H1 (cell line): Measurements from ENCODE around the gene ZFAND6. TPM values are rescaled to one million over a fixed set of nuclear protein-coding genes. Genes with fewer than 3 reads are reported as not detected.

ENCODE experiments used
- CTCF ChIA-PET: fragments of 300-600 bp; sonication (Branson Sonifier 250); formaldehyde crosslinking; loops from one replicate; lab custom pipeline; 2021; ENCODE audit not compliant: partially characterized antibody; lab: Charles Lee
- POLR2A ChIA-PET: fragments of 300-600 bp; sonication (Branson Sonifier 250); formaldehyde crosslinking; loops from one replicate; lab custom pipeline; 2021; ENCODE audit warnings: inconsistent platforms; ENCODE audit not compliant: partially characterized antibody; lab: Charles Lee
- DNase-seq, 2 experiments: peaks; one replicate each; pipeline versions ENCODE4 v3.0.0 to v3.0.0-alpha.2; 2010 to 2022; ENCODE audit warnings: low spot score in 2 of 2, low read depth in 1 of 2, mixed read lengths in 1 of 2
- FAIRE-seq: peaks from 2 replicates; lab custom pipeline; 2011; peaks lifted over from hg19 to GRCh38; lab: Jason Lieb, UNC
- H2AFZ ChIP-seq: 2 replicates; pipeline ENCODE4 v1.8.1; 2012; ENCODE audit warnings: low read length, inconsistent platforms
- H2AK5ac ChIP-seq: 2 replicates; pipeline ENCODE4 v1.6.1; 2013; ENCODE audit warnings: low read depth, low read length
- H2BK120ac ChIP-seq: replicated peaks from 2 replicates; pipeline ENCODE3; 2013; ENCODE audit warnings: low read depth, low read length, inconsistent platforms
- H2BK12ac ChIP-seq: 2 replicates; pipeline ENCODE4 v1.6.1; 2013; ENCODE audit warnings: low read depth, low read length
- H2BK15ac ChIP-seq: 2 replicates; pipeline ENCODE4 v1.6.1; 2013; ENCODE audit warnings: low read length
- H2BK20ac ChIP-seq: 2 replicates; pipeline ENCODE4 v1.6.1; 2013; ENCODE audit warnings: low read length
- H2BK5ac ChIP-seq: 2 replicates; pipeline ENCODE4 v1.6.1; 2013; ENCODE audit warnings: low read depth, low read length
- H3K14ac ChIP-seq: 2 replicates; pipeline ENCODE4 v1.6.1; 2013; ENCODE audit warnings: inconsistent platforms; ENCODE audit not compliant: insufficient read length
- H3K18ac ChIP-seq: 2 replicates; pipeline ENCODE4 v1.6.1; 2013; ENCODE audit warnings: low read length; ENCODE audit errors: extremely low read depth
- H3K23ac ChIP-seq: 2 replicates; pipeline ENCODE4 v1.6.1; 2013; ENCODE audit warnings: inconsistent platforms; ENCODE audit not compliant: insufficient read length
- H3K23me2 ChIP-seq: 2 replicates; pipeline ENCODE4 v1.6.1; 2013; ENCODE audit warnings: low read depth, low read length
- H3K27ac ChIP-seq: 2 replicates; pipeline ENCODE4 v1.6.1; 2011; ENCODE audit warnings: low read depth, low read length, inconsistent platforms
- H3K27me3 ChIP-seq, 4 experiments: replicated peaks in 1 of 4; 1 replicate in 1 of 4; 2 replicates in 3 of 4; pipeline versions ENCODE4 v1.6.1 to v1.8.1; 2011 to 2013; ENCODE audit warnings: low read length in 3 of 4, mild to moderate bottlenecking in 3 of 4, inconsistent platforms in 2 of 4, mixed read lengths in 2 of 4, moderate library complexity in 1 of 4; ENCODE audit not compliant: control insufficient read depth in 3 of 4, insufficient read depth in 3 of 4; ENCODE audit errors: extremely low read depth in 1 of 4
- H3K36me3 ChIP-seq, 4 experiments: 2 replicates each; pipeline versions ENCODE4 v1.6.1 to v1.8.1; 2011 to 2013; ENCODE audit warnings: mild to moderate bottlenecking in 4 of 4, low read length in 3 of 4, moderate library complexity in 2 of 4, control low read depth in 1 of 4, inconsistent platforms in 1 of 4; ENCODE audit not compliant: insufficient read depth in 4 of 4, control insufficient read depth in 2 of 4
- H3K4ac ChIP-seq: replicated peaks from 2 replicates; pipeline ENCODE3; 2013; ENCODE audit warnings: low read length, low read depth, mixed read lengths, inconsistent platforms; ENCODE audit not compliant: insufficient read length
- H3K4me1 ChIP-seq, 4 experiments: replicated peaks in 1 of 4; 1 replicate in 1 of 4; 2 replicates in 3 of 4; pipeline versions ENCODE4 v1.6.1 to v1.8.1; 2011 to 2013; ENCODE audit warnings: low read length in 3 of 4, inconsistent platforms in 2 of 4, mixed read lengths in 1 of 4; ENCODE audit not compliant: insufficient read depth in 4 of 4, control insufficient read depth in 3 of 4
- H3K4me2 ChIP-seq, 2 experiments: 2 replicates each; pipeline versions ENCODE4 v1.6.1 to v1.8.1; 2011 to 2013; ENCODE audit warnings: low read depth in 2 of 2, low read length in 2 of 2, control low read depth in 1 of 2, inconsistent platforms in 1 of 2, mild to moderate bottlenecking in 1 of 2; ENCODE audit not compliant: insufficient read depth in 1 of 2
- H3K4me3 ChIP-seq, 4 experiments: fragments of 200-600, 300-600 bp in 1 of 4; sonication (generic), shearing (Covaris generic), sonication (Bioruptor Twin) in 1 of 4; 2 replicates each; pipeline versions ENCODE4 v1.5.1 to v1.8.1; 2011 to 2016; ENCODE audit warnings: low read length in 4 of 4, low read depth in 3 of 4, control low read depth in 2 of 4, inconsistent platforms in 2 of 4, mild to moderate bottlenecking in 2 of 4, mixed read lengths in 1 of 4, moderate library complexity in 1 of 4; ENCODE audit not compliant: insufficient read depth in 2 of 4; ENCODE audit errors: extremely low read depth in 1 of 4
- H3K56ac ChIP-seq: replicated peaks from 2 replicates; pipeline ENCODE3; 2013; ENCODE audit warnings: low read depth, mild to moderate bottlenecking, mixed read lengths, low read length, inconsistent platforms; ENCODE audit not compliant: insufficient read length
- H3K79me1 ChIP-seq: 2 replicates; pipeline ENCODE4 v1.6.1; 2013; ENCODE audit warnings: low read depth, low read length, control low read depth
- H3K79me2 ChIP-seq, 2 experiments: 2 replicates each; pipeline versions ENCODE4 v1.6.1 to v1.8.1; 2012 to 2013; ENCODE audit warnings: low read length in 2 of 2, mild to moderate bottlenecking in 2 of 2, inconsistent platforms in 1 of 2; ENCODE audit not compliant: insufficient read depth in 2 of 2, control insufficient read depth in 1 of 2
- H3K9ac ChIP-seq, 4 experiments: replicated peaks in 1 of 4; 1 replicate in 1 of 4; 2 replicates in 3 of 4; pipeline versions ENCODE4 v1.6.1 to v1.8.1; 2011 to 2013; ENCODE audit warnings: low read depth in 3 of 4, low read length in 3 of 4, control low read depth in 2 of 4, mild to moderate bottlenecking in 2 of 4, moderate library complexity in 2 of 4, inconsistent platforms in 1 of 4; ENCODE audit errors: extremely low read depth in 1 of 4
- H3K9me3 ChIP-seq, 2 experiments: 2 replicates each; pipeline versions ENCODE4 v1.6.1 to v1.8.1; 2012 to 2013; ENCODE audit warnings: mild to moderate bottlenecking in 2 of 2, moderate library complexity in 2 of 2, control low read depth in 1 of 2, inconsistent platforms in 1 of 2, low read depth in 1 of 2, low read length in 1 of 2, mixed read lengths in 1 of 2; ENCODE audit not compliant: insufficient read depth in 2 of 2
- H4K20me1 ChIP-seq, 2 experiments: replicated peaks in 1 of 2; 2 replicates each; pipeline versions ENCODE3 to v1.8.1; 2011 to 2013; ENCODE audit warnings: inconsistent platforms in 2 of 2, low read length in 2 of 2, mild to moderate bottlenecking in 1 of 2; ENCODE audit not compliant: insufficient read depth in 2 of 2, control insufficient read depth in 1 of 2
- H4K5ac ChIP-seq: 2 replicates; pipeline ENCODE4 v1.6.1; 2013; ENCODE audit warnings: low read length, low read depth, mixed read lengths, inconsistent platforms; ENCODE audit not compliant: insufficient read length
- H4K8ac ChIP-seq: 2 replicates; pipeline ENCODE4 v1.8.0; 2013; ENCODE audit warnings: mild to moderate bottlenecking, moderate library complexity, low read length, inconsistent platforms; ENCODE audit not compliant: insufficient read depth; ENCODE audit errors: extremely low read depth
- H4K91ac ChIP-seq: replicated peaks from 2 replicates; pipeline ENCODE3; 2013; ENCODE audit warnings: low read length, mixed read lengths, inconsistent platforms; ENCODE audit not compliant: insufficient read length
- CEBPB ChIP-seq: IDR thresholded peaks from 2 replicates; pipeline ENCODE4 v1.6.1; 2012; ENCODE audit warnings: low read depth, low read length
- CHD2 ChIP-seq: IDR thresholded peaks from 2 replicates; pipeline ENCODE4 v1.6.1; 2012; ENCODE audit warnings: low read length, improper control_type of control experiment
- CTBP2 ChIP-seq: IDR thresholded peaks from 2 replicates; pipeline ENCODE4 v1.7.0; 2011; ENCODE audit warnings: borderline replicate concordance, mild to moderate bottlenecking, moderate library complexity, mixed read lengths, low read length; ENCODE audit not compliant: insufficient read depth, insufficient read length
- EP300 ChIP-seq, 2 experiments: IDR thresholded peaks; 1 replicate in 1 of 2; 2 replicates in 1 of 2; pipeline ENCODE4 v1.6.1; 2011 to 2012; ENCODE audit warnings: low read depth in 2 of 2, low read length in 2 of 2, mild to moderate bottlenecking in 2 of 2, borderline replicate concordance in 1 of 2, inconsistent platforms in 1 of 2, moderate library complexity in 1 of 2
- KDM4A ChIP-seq: IDR thresholded peaks from one replicate; pipeline ENCODE4 v1.7.1; 2012; ENCODE audit warnings: low read depth, mild to moderate bottlenecking, moderate library complexity, low read length, inconsistent platforms; ENCODE audit not compliant: severe bottlenecking
- NRF1 ChIP-seq: IDR thresholded peaks from 2 replicates; pipeline ENCODE4 v1.6.1; 2011; ENCODE audit warnings: mild to moderate bottlenecking, low read depth, low read length, improper control_type of control experiment
- SAP30 ChIP-seq: fragments of 300-600 bp; sonication (generic); IDR thresholded peaks from 2 replicates; pipeline ENCODE4 v1.7.1; 2012; ENCODE audit warnings: low read length, moderate library complexity, mild to moderate bottlenecking, inconsistent platforms; ENCODE audit not compliant: insufficient read depth, insufficient replicate concordance
- SP4 ChIP-seq: IDR thresholded peaks from 2 replicates; pipeline ENCODE4 v1.6.1; 2012; ENCODE audit warnings: low read length, inconsistent platforms
- SRF ChIP-seq: IDR thresholded peaks from 2 replicates; pipeline ENCODE4 v1.6.1; 2011; ENCODE audit warnings: mild to moderate bottlenecking, low read depth, low read length, moderate library complexity
- YY1 ChIP-seq: IDR thresholded peaks from 2 replicates; pipeline ENCODE4 v1.6.1; 2011; ENCODE audit warnings: low read depth, mild to moderate bottlenecking, low read length
- WGBS, 2 experiments: shearing (Covaris generic) in 1 of 2; methylation state at CpG; one replicate each; pipeline versions ENCODE4 v1.1.6 to v1.1.7; 2013 to 2015; ENCODE audit warnings: low lambda C conversion rate in 2 of 2, mixed read lengths in 2 of 2, inconsistent platforms in 1 of 2, low coverage in 1 of 2, missing lambda C conversion rate in 1 of 2; ENCODE audit not compliant: insufficient replicate concordance in 2 of 2, insufficient coverage in 1 of 2, insufficient read length in 1 of 2; ENCODE audit errors: extremely low coverage in 1 of 2, missing lambda C conversion rate in 1 of 2; 5-methylcytosine and 5-hydroxymethylcytosine counted together
- polyA plus RNA-seq, 7 experiments: library from polyadenylated mRNA; depleted of rRNA in 3 of 7; stranded (reverse) in 5 of 7; unstranded in 2 of 7; fragments of >200 nt in 5 of 7; fragments of 200-250 nt in 2 of 7; gene quantifications; 1 replicate in 5 of 7; 2 replicates in 1 of 7; 4 replicates in 1 of 7; pipeline versions ENCODE4 v1.2.1 to v1.2.3, GENCODE V29; 2011 to 2013; ENCODE audit warnings: missing spikeins in 2 of 7, mixed read lengths in 2 of 7
- total RNA-seq: library from RNA; stranded (reverse); fragmentation: NEBNext Ultra II Directional; extraction: Animal tissue kit (Norgen Biotek cat#: 25700); gene quantifications from 2 replicates; pipeline ENCODE4 v1.2.1, GENCODE V29; 2021
- TF ChIP-seq, protein P1 (sequence below): IDR thresholded peaks from 2 replicates; pipeline ENCODE4 v1.6.1; 2012; ENCODE audit warnings: inconsistent platforms
- TF ChIP-seq, protein P2 (sequence below), 3 experiments: IDR thresholded peaks; 1 replicate in 2 of 3; 2 replicates in 1 of 3; pipeline versions ENCODE4 v1.5.1 to v1.6.1; 2011; ENCODE audit warnings: low read length in 3 of 3, mild to moderate bottlenecking in 3 of 3, inconsistent platforms in 2 of 3, low read depth in 1 of 3, moderate library complexity in 1 of 3; ENCODE audit not compliant: insufficient read depth in 1 of 3; ENCODE audit errors: control extremely low read depth in 1 of 3

Gene ZFAND6
- total and polyA plus RNA-seq, 2 of the 8 experiments (the other 6 are each of a cell fraction or from before 2014, with no cell fraction given), result 136 to 237 TPM

DNA sequence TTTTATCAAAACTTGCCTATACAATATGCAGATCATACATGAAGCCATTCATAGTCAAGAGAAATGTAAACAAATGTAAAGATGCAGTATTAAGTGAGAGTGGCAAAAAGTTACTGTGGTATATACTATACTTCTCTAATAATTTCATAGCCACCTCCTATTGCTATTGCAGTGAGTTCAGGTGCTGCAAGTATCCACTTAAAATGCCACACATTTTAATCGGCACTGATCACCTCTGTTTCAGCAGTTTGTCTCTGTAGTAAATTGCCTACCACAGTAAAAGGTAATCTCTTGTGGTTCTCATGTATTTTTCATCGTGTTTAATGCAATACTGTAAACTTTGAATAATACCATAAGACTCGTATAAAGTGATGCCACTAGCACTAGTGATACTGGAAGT, 72.9 kb downstream of the ZFAND6 start:
- Histone ChIP-seq H3K14ac (no peak overlapping the region), H4K20me1 (no peaks in the 10 kb centered on the region), H3K27ac (no peak overlapping the region), H3K23ac (no peak overlapping the region), H3K9ac (no peak overlapping the region), H3K56ac (no peak overlapping the region), H3K4ac (no peak overlapping the region), H2BK120ac (no peak overlapping the region), H3K4me1 (no peaks in the 10 kb centered on the region), H2BK20ac (no peak overlapping the region), H4K5ac (no peak overlapping the region), H4K91ac (no peak overlapping the region), H4K8ac (no peak overlapping the region), H2BK5ac (no peak overlapping the region), H3K79me2 (no peaks in the 10 kb centered on the region), H3K23me2 (no peaks in the 10 kb centered on the region), H3K36me3 (peaks cover 0 to 38% (median 13%) of the 10 kb centered on the region in 4 experiments; a peak in 5 of 8 replicates), H3K79me1 (no peaks in the 10 kb centered on the region), H3K18ac (no peak overlapping the region), H2AK5ac (no peak overlapping the region), H2AFZ (no peak overlapping the region), H3K9me3 (no peaks in the 10 kb centered on the region), H2BK12ac (no peak overlapping the region), H3K4me2 (no peak overlapping the region), H3K27me3 (no peaks in the 10 kb centered on the region), H3K4me3 (no peak overlapping the region), H2BK15ac (no peak overlapping the region)
- CTCF ChIA-PET, result no interaction called here
- WGBS, 2 experiments, result 95% methylated on average over 3 of the region's 3 CpGs; no CpG with 5 or more reads in 1 of the 2 experiments
- POLR2A ChIA-PET, result no interaction called here
- TF ChIP-seq EP300 (IDR thresholded peaks at IDR 0.05; ENCODE audit: borderline replicate concordance in 1 of 2, low read depth in 2 of 2, low read length in 2 of 2) (no peak), NRF1 (no peak), CTBP2 (no peak), SRF (no peak), SAP30 (no peak), SP4 (no peak), YY1 (no peak), CEBPB (no peak), KDM4A (no peak), CHD2 (no peak)
- TF ChIP-seq, protein P1, sequence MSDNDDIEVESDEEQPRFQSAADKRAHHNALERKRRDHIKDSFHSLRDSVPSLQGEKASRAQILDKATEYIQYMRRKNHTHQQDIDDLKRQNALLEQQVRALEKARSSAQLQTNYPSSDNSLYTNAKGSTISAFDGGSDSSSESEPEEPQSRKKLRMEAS, result no peak
- TF ChIP-seq, protein P2, sequence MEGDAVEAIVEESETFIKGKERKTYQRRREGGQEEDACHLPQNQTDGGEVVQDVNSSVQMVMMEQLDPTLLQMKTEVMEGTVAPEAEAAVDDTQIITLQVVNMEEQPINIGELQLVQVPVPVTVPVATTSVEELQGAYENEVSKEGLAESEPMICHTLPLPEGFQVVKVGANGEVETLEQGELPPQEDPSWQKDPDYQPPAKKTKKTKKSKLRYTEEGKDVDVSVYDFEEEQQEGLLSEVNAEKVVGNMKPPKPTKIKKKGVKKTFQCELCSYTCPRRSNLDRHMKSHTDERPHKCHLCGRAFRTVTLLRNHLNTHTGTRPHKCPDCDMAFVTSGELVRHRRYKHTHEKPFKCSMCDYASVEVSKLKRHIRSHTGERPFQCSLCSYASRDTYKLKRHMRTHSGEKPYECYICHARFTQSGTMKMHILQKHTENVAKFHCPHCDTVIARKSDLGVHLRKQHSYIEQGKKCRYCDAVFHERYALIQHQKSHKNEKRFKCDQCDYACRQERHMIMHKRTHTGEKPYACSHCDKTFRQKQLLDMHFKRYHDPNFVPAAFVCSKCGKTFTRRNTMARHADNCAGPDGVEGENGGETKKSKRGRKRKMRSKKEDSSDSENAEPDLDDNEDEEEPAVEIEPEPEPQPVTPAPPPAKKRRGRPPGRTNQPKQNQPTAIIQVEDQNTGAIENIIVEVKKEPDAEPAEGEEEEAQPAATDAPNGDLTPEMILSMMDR (IDR thresholded peaks at IDR 0.05; ENCODE audit: control extremely low read depth in 1 of 3, insufficient read depth in 1 of 3, low read depth in 1 of 3, low read length in 3 of 3), result no peak
- no peak for DNase-seq
- no peak for FAIRE-seq
